ENCODE results near the gene ANKH.

ANKH gene

GRCh38 chr5:14744296-14745187 is 127.0 kb downstream of the ANKH start:
- H3K9me3 ChIP-seq = no peaks in the 10 kb centered on the region
- H3K4me1 ChIP-seq = peaks cover 0 to 38% (median 5%) of the 10 kb centered on the region in 4 donors
- intact Hi-C loops (cut with DNase I; ENCODE audit: low total_unique reads) = no loop called here
- no peaks in the 10 kb centered on the region for H3K27me3 ChIP-seq
- peak overlapping the region; percentile 25 to 34 for H3K27ac ChIP-seq
- H3K4me3 ChIP-seq = no peak overlapping the region
- no peak for DNase-seq
- TF ChIP-seq CTCF (IDR thresholded peaks at IDR 0.05) = no peak
- peaks cover 36 to 85% (median 57%) of the 10 kb centered on the region in 3 donors for H3K36me3 ChIP-seq

GRCh38 chr5:14743601-14744295 is 127.8 kb downstream of the ANKH start:
- no peak for DNase-seq
- Histone ChIP-seq H3K9me3 (no peaks in the 10 kb centered on the region), H3K36me3 (peaks cover 36 to 85% (median 53%) of the 10 kb centered on the region in 3 donors), H3K4me1 (peaks cover 0 to 46% (median 6%) of the 10 kb centered on the region in 4 donors), H3K27me3 (no peaks in the 10 kb centered on the region), H3K4me3 (no peak overlapping the region), H3K27ac (peak overlapping the region in 1 of 2 donors; percentile 34)
- no peak for TF ChIP-seq CTCF (IDR thresholded peaks at IDR 0.05)
- intact Hi-C loops (cut with DNase I; ENCODE audit: low total_unique reads) = no loop called here

GRCh38 chr5:14742498-14742897 is 129.1 kb downstream of the ANKH start:
- TF ChIP-seq CTCF (IDR thresholded peaks at IDR 0.05) = no peak
- Histone ChIP-seq H3K4me1 (peaks cover 0 to 40% (median 6%) of the 10 kb centered on the region in 4 donors), H3K27ac (peak overlapping the region in 1 of 2 donors; percentile 5), H3K4me3 (no peak overlapping the region), H3K27me3 (no peaks in the 10 kb centered on the region), H3K36me3 (peaks cover 34 to 85% (median 48%) of the 10 kb centered on the region in 3 donors), H3K9me3 (no peaks in the 10 kb centered on the region)
- intact Hi-C loops (cut with DNase I; ENCODE audit: low total_unique reads) = no loop called here
- DNase-seq = peak in 1 of 2 donors; percentile 48

GRCh38 chr5:14741801-14742440 is 129.7 kb downstream of the ANKH start:
- DNase-seq = peak in 1 of 2 donors; percentile 13
- H3K27ac ChIP-seq = peak overlapping the region in 1 of 2 donors; percentile 5

More at GRCh38 chr5:14741801-14742440, 129.7 kb downstream of the ANKH start:
- Histone ChIP-seq H3K36me3 (peaks cover 28 to 85% (median 51%) of the 10 kb centered on the region in 3 donors), H3K27me3 (no peaks in the 10 kb centered on the region), H3K4me1 (peaks cover 0 to 39% (median 6%) of the 10 kb centered on the region in 4 donors), H3K9me3 (no peaks in the 10 kb centered on the region), H3K4me3 (no peak overlapping the region)
- no peak for TF ChIP-seq CTCF (IDR thresholded peaks at IDR 0.05)
- intact Hi-C loops (cut with DNase I; ENCODE audit: low total_unique reads) = no loop called here
